ENCODE data around the gene G3BP1. TPM values are rescaled to one million over a fixed set of nuclear protein-coding genes. Genes with fewer than 3 reads are reported as not detected.
A peak's percentile ranks its signal among the peaks of the same experiment; 100 is the strongest.

The G3BP1 gene
- total and polyA plus RNA-seq, 2 of the 13 experiments (the other 11 are each of a cell fraction or from before 2014, with no cell fraction given), result 36.7 to 320 TPM

- peak; percentile 82; the same call in 1 of the 2 replicates for TF ChIP-seq ZNF878 (CRISPR knock-in tag; IDR thresholded peaks at IDR 0.05)
- TF ChIP-seq SRF (IDR thresholded peaks at IDR 0.05; ENCODE audit: low read depth, low read length), result no peak
- TF ChIP-seq, protein P1, sequence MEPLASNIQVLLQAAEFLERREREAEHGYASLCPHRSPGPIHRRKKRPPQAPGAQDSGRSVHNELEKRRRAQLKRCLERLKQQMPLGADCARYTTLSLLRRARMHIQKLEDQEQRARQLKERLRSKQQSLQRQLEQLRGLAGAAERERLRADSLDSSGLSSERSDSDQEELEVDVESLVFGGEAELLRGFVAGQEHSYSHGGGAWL (CRISPR knock-in tag; IDR thresholded peaks at IDR 0.05), result 0 out of 2 replicates have a peak, but pooled peaks have one; percentile 32
- TF ChIP-seq ZKSCAN8 (CRISPR knock-in tag; IDR thresholded peaks at IDR 0.05; ENCODE audit: borderline replicate concordance), result peak; percentile 17; the same call in 1 of the 2 replicates
- TF ChIP-seq YEATS2 (CRISPR knock-in tag; IDR thresholded peaks at IDR 0.05; ENCODE audit: borderline replicate concordance), result peak; percentile 67
- peak; percentile 28 for TF ChIP-seq TEAD3 (CRISPR knock-in tag; optimal IDR thresholded peaks at IDR 0.05; ENCODE audit: borderline replicate concordance)
- TF ChIP-seq, protein P2, sequence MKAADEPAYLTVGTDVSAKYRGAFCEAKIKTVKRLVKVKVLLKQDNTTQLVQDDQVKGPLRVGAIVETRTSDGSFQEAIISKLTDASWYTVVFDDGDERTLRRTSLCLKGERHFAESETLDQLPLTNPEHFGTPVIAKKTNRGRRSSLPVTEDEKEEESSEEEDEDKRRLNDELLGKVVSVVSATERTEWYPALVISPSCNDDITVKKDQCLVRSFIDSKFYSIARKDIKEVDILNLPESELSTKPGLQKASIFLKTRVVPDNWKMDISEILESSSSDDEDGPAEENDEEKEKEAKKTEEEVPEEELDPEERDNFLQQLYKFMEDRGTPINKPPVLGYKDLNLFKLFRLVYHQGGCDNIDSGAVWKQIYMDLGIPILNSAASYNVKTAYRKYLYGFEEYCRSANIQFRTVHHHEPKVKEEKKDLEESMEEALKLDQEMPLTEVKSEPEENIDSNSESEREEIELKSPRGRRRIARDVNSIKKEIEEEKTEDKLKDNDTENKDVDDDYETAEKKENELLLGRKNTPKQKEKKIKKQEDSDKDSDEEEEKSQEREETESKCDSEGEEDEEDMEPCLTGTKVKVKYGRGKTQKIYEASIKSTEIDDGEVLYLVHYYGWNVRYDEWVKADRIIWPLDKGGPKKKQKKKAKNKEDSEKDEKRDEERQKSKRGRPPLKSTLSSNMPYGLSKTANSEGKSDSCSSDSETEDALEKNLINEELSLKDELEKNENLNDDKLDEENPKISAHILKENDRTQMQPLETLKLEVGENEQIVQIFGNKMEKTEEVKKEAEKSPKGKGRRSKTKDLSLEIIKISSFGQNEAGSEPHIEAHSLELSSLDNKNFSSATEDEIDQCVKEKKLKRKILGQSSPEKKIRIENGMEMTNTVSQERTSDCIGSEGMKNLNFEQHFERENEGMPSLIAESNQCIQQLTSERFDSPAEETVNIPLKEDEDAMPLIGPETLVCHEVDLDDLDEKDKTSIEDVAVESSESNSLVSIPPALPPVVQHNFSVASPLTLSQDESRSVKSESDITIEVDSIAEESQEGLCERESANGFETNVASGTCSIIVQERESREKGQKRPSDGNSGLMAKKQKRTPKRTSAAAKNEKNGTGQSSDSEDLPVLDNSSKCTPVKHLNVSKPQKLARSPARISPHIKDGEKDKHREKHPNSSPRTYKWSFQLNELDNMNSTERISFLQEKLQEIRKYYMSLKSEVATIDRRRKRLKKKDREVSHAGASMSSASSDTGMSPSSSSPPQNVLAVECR (CRISPR knock-in tag; IDR thresholded peaks at IDR 0.05; ENCODE audit: borderline replicate concordance), result peak; percentile 90
- no peak for TF ChIP-seq REXO4 (CRISPR knock-in tag; IDR thresholded peaks at IDR 0.05; ENCODE audit: borderline replicate concordance)
- peak; percentile 65 for TF ChIP-seq TFDP2 (CRISPR knock-in tag; IDR thresholded peaks at IDR 0.05)
- no peak for TF ChIP-seq ZFP62 (CRISPR knock-in tag; IDR thresholded peaks at IDR 0.05)
- no peak for TF ChIP-seq ZNF331 (CRISPR knock-in tag; IDR thresholded peaks at IDR 0.05)
- TF ChIP-seq KDM3A (CRISPR knock-in tag; IDR thresholded peaks at IDR 0.05; ENCODE audit: low read depth), result peak; percentile 68; the same call in 1 of the 2 replicates
- peak; percentile 12; the same call in 1 of the 2 replicates for TF ChIP-seq ZKSCAN1 (IDR thresholded peaks at IDR 0.05; ENCODE audit: low read length)
- TF ChIP-seq, protein P3, sequence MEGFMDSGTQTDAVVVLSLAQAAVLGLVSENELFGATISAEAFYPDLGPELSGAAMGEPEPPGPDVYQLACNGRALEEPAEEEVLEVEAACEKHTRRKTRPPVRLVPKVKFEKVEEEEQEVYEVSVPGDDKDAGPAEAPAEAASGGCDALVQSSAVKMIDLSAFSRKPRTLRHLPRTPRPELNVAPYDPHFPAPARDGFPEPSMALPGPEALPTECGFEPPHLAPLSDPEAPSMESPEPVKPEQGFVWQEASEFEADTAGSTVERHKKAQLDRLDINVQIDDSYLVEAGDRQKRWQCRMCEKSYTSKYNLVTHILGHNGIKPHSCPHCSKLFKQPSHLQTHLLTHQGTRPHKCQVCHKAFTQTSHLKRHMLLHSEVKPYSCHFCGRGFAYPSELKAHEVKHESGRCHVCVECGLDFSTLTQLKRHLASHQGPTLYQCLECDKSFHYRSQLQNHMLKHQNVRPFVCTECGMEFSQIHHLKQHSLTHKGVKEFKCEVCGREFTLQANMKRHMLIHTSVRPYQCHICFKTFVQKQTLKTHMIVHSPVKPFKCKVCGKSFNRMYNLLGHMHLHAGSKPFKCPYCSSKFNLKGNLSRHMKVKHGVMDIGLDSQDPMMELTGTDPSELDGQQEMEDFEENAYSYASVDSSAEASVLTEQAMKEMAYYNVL (CRISPR knock-in tag; IDR thresholded peaks at IDR 0.05; ENCODE audit: borderline replicate concordance), result peak; percentile 47
- no peak for TF ChIP-seq RFXAP (CRISPR knock-in tag; IDR thresholded peaks at IDR 0.05; ENCODE audit: borderline replicate concordance)
- peak; percentile 81 for TF ChIP-seq KMT2B (CRISPR knock-in tag; IDR thresholded peaks at IDR 0.05)
- peak; percentile 46; the same call in 1 of the 2 replicates for TF ChIP-seq ZNF136 (CRISPR knock-in tag; IDR thresholded peaks at IDR 0.05; ENCODE audit: low read depth)
- TF ChIP-seq ZNF460 (CRISPR knock-in tag; IDR thresholded peaks at IDR 0.05; ENCODE audit: borderline replicate concordance), result no peak
- TF ChIP-seq, protein P4, sequence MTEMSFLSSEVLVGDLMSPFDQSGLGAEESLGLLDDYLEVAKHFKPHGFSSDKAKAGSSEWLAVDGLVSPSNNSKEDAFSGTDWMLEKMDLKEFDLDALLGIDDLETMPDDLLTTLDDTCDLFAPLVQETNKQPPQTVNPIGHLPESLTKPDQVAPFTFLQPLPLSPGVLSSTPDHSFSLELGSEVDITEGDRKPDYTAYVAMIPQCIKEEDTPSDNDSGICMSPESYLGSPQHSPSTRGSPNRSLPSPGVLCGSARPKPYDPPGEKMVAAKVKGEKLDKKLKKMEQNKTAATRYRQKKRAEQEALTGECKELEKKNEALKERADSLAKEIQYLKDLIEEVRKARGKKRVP (CRISPR knock-in tag; IDR thresholded peaks at IDR 0.05), result no peak; a peak in 1 of 4 replicates
- TF ChIP-seq MAX (IDR thresholded peaks at IDR 0.05), result peak; percentile 86
Observed at GRCh38 chr5:151758430-151759241, 13.1 kb upstream of the G3BP1 start, which contains the start of gene ATOX1 (continued).

Measured in HepG2 (cell line).